ENCODE measurements around the gene EBI3. TPM values are rescaled to one million over a fixed set of nuclear protein-coding genes. Genes with fewer than 3 reads are reported as not detected.
"Not testable (repeated sequence)": the region's sequence is repeated elsewhere in the genome, so short reads cannot be mapped to it uniquely, and the experiment has no call there.

The EBI3 gene
- total RNA-seq, 1 donor from 2014 or later = 186 TPM

GRCh38 chr19:4220188-4220587 is 9.1 kb upstream of the EBI3 start:
- intact Hi-C loops (cut with micrococcal nuclease) = no loop called here
- ChIA-PET CTCF (no interaction called here), POLR2A (interaction anchor here (0.6 kb wide), 2 partner anchors 88 to 409 kb away, joined by 3 read pairs; no protein-coding TSS in a partner anchor)
- H3K36me3 Mint-ChIP-seq (ENCODE audit: low read depth) = no peaks in the 10 kb centered on the region
- H3K9me3 Mint-ChIP-seq = no peaks in the 10 kb centered on the region
- H3K4me3 Mint-ChIP-seq = no peak overlapping the region
- peaks cover 3% of the 10 kb centered on the region for H3K4me1 Mint-ChIP-seq
- no peak for DNase-seq
- no peaks in the 10 kb centered on the region for H3K27me3 Mint-ChIP-seq
- no peak for TF ChIP-seq CTCF (IDR thresholded peaks at IDR 0.05)
- H3K27ac Mint-ChIP-seq = no peak overlapping the region
- ATAC-seq (ENCODE audit: low read depth) = no peak

- ATAC-seq (ENCODE audit: low read depth) = no peak
- Mint-ChIP-seq H3K36me3 (ENCODE audit: low read depth) (no peaks in the 10 kb centered on the region), H3K4me1 (peaks cover 11% of the 10 kb centered on the region), H3K4me3 (no peak overlapping the region), H3K27me3 (no peaks in the 10 kb centered on the region), H3K9me3 (no peaks in the 10 kb centered on the region), H3K27ac (no peak overlapping the region)
- TF ChIP-seq CTCF (IDR thresholded peaks at IDR 0.05) = no peak
- POLR2A ChIA-PET = no interaction called here
- intact Hi-C loops (cut with micrococcal nuclease) = no loop called here
- DNase-seq = no peak
- CTCF ChIA-PET = no interaction called here
These were observed 4.9 kb upstream of the EBI3 start for GRCh38 chr19:4224470-4224869.

- H3K27me3 Mint-ChIP-seq = no peaks in the 10 kb centered on the region
- ChIA-PET CTCF (no interaction called here), POLR2A (no interaction called here)
- TF ChIP-seq CTCF (IDR thresholded peaks at IDR 0.05) = no peak
- H3K4me3 Mint-ChIP-seq = no peak overlapping the region
- DNase-seq = no peak
- intact Hi-C loops (cut with micrococcal nuclease) = no loop called here
- ATAC-seq (ENCODE audit: low read depth) = no peak
- no peaks in the 10 kb centered on the region for H3K9me3 Mint-ChIP-seq
- H3K27ac Mint-ChIP-seq = no peak overlapping the region
- peaks cover 15% of the 10 kb centered on the region for H3K4me1 Mint-ChIP-seq
- peaks cover 3% of the 10 kb centered on the region for H3K36me3 Mint-ChIP-seq (ENCODE audit: low read depth)
These were observed 3.4 kb upstream of the EBI3 start for GRCh38 chr19:4225885-4226284.

- Mint-ChIP-seq H3K27me3 (no peaks in the 10 kb centered on the region), H3K9me3 (no peaks in the 10 kb centered on the region), H3K4me3 (no peak overlapping the region), H3K36me3 (ENCODE audit: low read depth) (peaks cover 10% of the 10 kb centered on the region), H3K4me1 (peaks cover 18% of the 10 kb centered on the region), H3K27ac (no peak overlapping the region)
- intact Hi-C loops (cut with micrococcal nuclease) = no loop called here
- ATAC-seq (ENCODE audit: low read depth) = no peak
- CTCF ChIA-PET = no interaction called here
- no peak for DNase-seq
- TF ChIP-seq CTCF (IDR thresholded peaks at IDR 0.05) = no peak
- POLR2A ChIA-PET = no interaction called here
These were observed 1.6 kb upstream of the EBI3 start for GRCh38 chr19:4227771-4228170.

GRCh38 chr19:4228765-4229178 is 551 bp upstream of the EBI3 start:
- ChIA-PET POLR2A (interaction anchor here (0.6 to 4.7 kb wide), 7 partner anchors 11 to 243 kb away, joined by 3 to 60 read pairs (median 5); partner anchors contain the start of genes HDGFL2 and YJU2), CTCF (interaction anchor here (1.5 to 2.0 kb wide), 2 partner anchors 13 to 24 kb away, joined by 5 to 8 read pairs; no protein-coding TSS in a partner anchor)
- Mint-ChIP-seq H3K27me3 (no peaks in the 10 kb centered on the region), H3K9me3 (no peaks in the 10 kb centered on the region), H3K27ac (no peak overlapping the region), H3K36me3 (ENCODE audit: low read depth) (peaks cover 16% of the 10 kb centered on the region), H3K4me1 (peaks cover 24% of the 10 kb centered on the region), H3K4me3 (no peak overlapping the region)
- no peak for ATAC-seq (ENCODE audit: low read depth)
- TF ChIP-seq CTCF (IDR thresholded peaks at IDR 0.05) = no peak
- intact Hi-C loops (cut with micrococcal nuclease) = loop anchor here (1.0 kb wide), 3 partner anchors 19 to 104 kb away; partner anchors contain the start of genes MAP2K2 and YJU2
- DNase-seq = no peak

GRCh38 chr19:4230237-4230636 is 914 bp downstream of the EBI3 start:
- H3K9me3 Mint-ChIP-seq; H3K27ac Mint-ChIP-seq; H3K4me3 Mint-ChIP-seq; H3K27me3 Mint-ChIP-seq; DNase-seq; intact Hi-C loops (cut with micrococcal nuclease); ATAC-seq (ENCODE audit: low read depth): not testable (repeated sequence)
- ChIA-PET POLR2A (interaction anchor here (0.7 to 4.7 kb wide), 7 partner anchors 10 to 241 kb away, joined by 3 to 60 read pairs (median 5); partner anchors contain the start of genes HDGFL2 and YJU2), CTCF (interaction anchor here (1.1 to 2.0 kb wide), 5 partner anchors 11 to 90 kb away, joined by 3 to 8 read pairs (median 3); no protein-coding TSS in a partner anchor)
- H3K4me1 Mint-ChIP-seq = peaks cover 24% of the 10 kb centered on the region
- peaks cover 27% of the 10 kb centered on the region for H3K36me3 Mint-ChIP-seq (ENCODE audit: low read depth)

- CTCF ChIA-PET; H3K9me3 Mint-ChIP-seq; H3K27ac Mint-ChIP-seq; DNase-seq; H3K4me3 Mint-ChIP-seq; ATAC-seq (ENCODE audit: low read depth); H3K27me3 Mint-ChIP-seq; intact Hi-C loops (cut with micrococcal nuclease): not testable (repeated sequence)
- POLR2A ChIA-PET = interaction anchor here (0.6 to 4.7 kb wide), 6 partner anchors 12 to 1135 kb away, joined by 4 to 60 read pairs (median 5); partner anchors contain the start of genes EEF2 and YJU2
- peaks cover 32% of the 10 kb centered on the region for H3K36me3 Mint-ChIP-seq (ENCODE audit: low read depth)
- H3K4me1 Mint-ChIP-seq = peaks cover 17% of the 10 kb centered on the region
These were observed 2.2 kb downstream of the EBI3 start for GRCh38 chr19:4231521-4231920.

- intact Hi-C loops (cut with micrococcal nuclease); ATAC-seq (ENCODE audit: low read depth); H3K27ac Mint-ChIP-seq; H3K4me3 Mint-ChIP-seq; H3K27me3 Mint-ChIP-seq; DNase-seq; H3K9me3 Mint-ChIP-seq: not testable (repeated sequence)
- H3K4me1 Mint-ChIP-seq = peaks cover 16% of the 10 kb centered on the region
- ChIA-PET POLR2A (interaction anchor here (0.6 to 4.7 kb wide), 8 partner anchors 11 to 1135 kb away, joined by 3 to 60 read pairs (median 5); partner anchors contain the start of genes EEF2 and YJU2), CTCF (interaction anchor here (2.1 kb wide), 1 partner anchor 12 kb away, joined by 8 read pairs; no protein-coding TSS in a partner anchor)
- peaks cover 38% of the 10 kb centered on the region for H3K36me3 Mint-ChIP-seq (ENCODE audit: low read depth)
These were observed 2.8 kb downstream of the EBI3 start for GRCh38 chr19:4232139-4232538.

Data from activated B cell treated with CpG ODN at 0.5 μM for 24 hours (primary cell).